ENCODE measurements around the gene RALGPS1. TPM values are rescaled to one million over a fixed set of nuclear protein-coding genes. Genes with fewer than 3 reads are reported as not detected.

The RALGPS1 gene
- total RNA-seq, 4 donors from 2014 or later: 2.2 to 10.3 (median 5.4) TPM

- in situ Hi-C loops (cut with MboI; ENCODE audit: low sequenced_read_pairs in 4 of 4) (no loop called here), intact Hi-C loops (cut with DNase I; ENCODE audit: low total_unique reads) (no loop called here)
- Histone ChIP-seq H3K9me3 (no peaks in the 10 kb centered on the region), H3K27ac (no peak overlapping the region), H3K4me1 (peaks cover 0 to 1% of the 10 kb centered on the region in 2 donors), H3K27me3 (no peaks in the 10 kb centered on the region), H3K4me3 (no peak overlapping the region), H3K36me3 (no peaks in the 10 kb centered on the region)
- DNase-seq (no peak), ATAC-seq (no peak)
- TF ChIP-seq POLR2A (IDR thresholded peaks at IDR 0.05): no peak
- TF ChIP-seq CTCF (IDR thresholded peaks at IDR 0.05 in 4 of 5, conservative IDR thresholded peaks at IDR 0.05 in 1 of 5): no peak
Measured at GRCh38 chr9:127269449-127269848, 354.9 kb downstream of the RALGPS1 start.

Other genes with a start within 250 kb of the RALGPS1 start
- 10 to 100 TPM; 44.9 to 65.2 (median 60.0) TPM for gene ZBTB43, start 109.7 kb upstream of the RALGPS1 start, total RNA-seq
- gene ZBTB34, start 54.1 kb upstream of the RALGPS1 start, total RNA-seq: 1 to 10 TPM; 6.2 to 8.7 (median 6.9) TPM
- gene ANGPTL2, start 207.9 kb downstream of the RALGPS1 start, total RNA-seq: 10 to 100 TPM in 3 of 4 donors, 1 to 10 TPM in 1; 9.1 to 48.3 (median 12.1) TPM

All from gastrocnemius medialis (tissue), 4 donors.